ENCODE results near the gene NEDD9. TPM values are rescaled to one million over a fixed set of nuclear protein-coding genes. Genes with fewer than 3 reads are reported as not detected.

NEDD9 gene
- total and polyA plus RNA-seq, 10 of the 15 experiments (the other 5 are each of a cell fraction or from before 2014, with no cell fraction given) = 4.9 to 92.6 (median 14.6) TPM

- TF ChIP-seq SIX5 (IDR thresholded peaks at IDR 0.05; ENCODE audit: low read depth, low read length, severe bottlenecking) = no peak
These were observed 4.8 kb downstream of the NEDD9 start (continued) for GRCh38 chr6:11227698-11228097.

DNA sequence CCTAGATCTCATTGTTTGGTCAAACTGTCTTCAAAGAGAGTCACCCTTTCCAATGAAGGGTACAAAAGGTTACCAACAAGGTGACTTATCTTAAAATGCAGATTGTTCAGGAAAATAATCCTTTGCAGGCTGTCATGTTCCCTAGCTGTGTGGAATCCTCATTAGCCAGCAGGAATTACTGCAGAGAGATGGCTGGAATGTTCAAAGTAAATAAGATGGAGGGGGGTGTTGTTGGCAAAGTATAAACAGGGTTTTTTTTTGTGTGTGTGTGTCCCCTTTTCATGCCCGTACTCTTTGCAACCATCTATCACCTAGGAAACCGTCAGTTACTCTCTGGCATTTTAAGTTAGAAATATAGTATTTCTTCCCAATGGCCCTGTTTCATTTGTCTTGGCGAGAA is 6.5 kb downstream of the NEDD9 start:
- H3K9ac ChIP-seq (ENCODE audit: control insufficient read depth, insufficient read depth, low read length) = no peak overlapping the region
- peaks cover 0 to 6% of the 10 kb centered on the region in 2 experiments; a peak in 2 of 4 replicates for H3K36me3 ChIP-seq (ENCODE audit: control insufficient read depth in 2 of 2, insufficient read depth in 2 of 2, low read length in 1 of 2)
- ChIA-PET SMC1A (ENCODE audit: uncharacterized antibody, unreplicated experiment) (interaction anchor here (1.2 to 6.0 kb wide), 2 partner anchors 52 to 156 kb away, joined by 4 to 27 read pairs; no protein-coding TSS in a partner anchor), POLR2A (no interaction called here), CTCF (interaction anchor here (0.6 to 0.8 kb wide), 2 partner anchors 8 to 82 kb away, joined by 3 read pairs; no protein-coding TSS in a partner anchor), RAD21 (ENCODE audit: unreplicated experiment) (interaction anchor here (0.7 kb wide), 1 partner anchor 10 kb away, joined by 3 read pairs; no protein-coding TSS in a partner anchor)
- peaks cover 60% of the 10 kb centered on the region for H3K79me2 ChIP-seq (ENCODE audit: control insufficient read depth, insufficient read depth, low read length)
- no peaks in the 10 kb centered on the region for H4K20me1 ChIP-seq (ENCODE audit: control insufficient read depth, insufficient read depth)
- no peak overlapping the region; the same call in 1 of the 2 replicates for H3K4me2 ChIP-seq (ENCODE audit: control insufficient read depth, insufficient read depth)
- H3K4me3 ChIP-seq = no peak overlapping the region
- WGBS (ENCODE audit: insufficient coverage, insufficient replicate concordance, low lambda C conversion rate, missing lambda C conversion rate) = 96% methylated on average over 3 of the region's 3 CpGs
- intact Hi-C loops (cut with micrococcal nuclease; ENCODE audit: unreplicated experiment) (no loop called here), in situ Hi-C loops (cut with MboI) (no loop called here)
- H2AFZ ChIP-seq (ENCODE audit: control insufficient read depth, low read depth, low read length) = no peak overlapping the region
- no TSS peak for BruUV-seq (replicated peaks)
- TF ChIP-seq RBBP5 (conservative IDR thresholded peaks at IDR 0.05) (no peak), POLR2AphosphoS5 (IDR thresholded peaks at IDR 0.05; ENCODE audit: low read length) (0 out of 2 replicates have a peak, but pooled peaks have one; percentile 39)
- peaks cover 15% of the 10 kb centered on the region for H3K9me3 ChIP-seq (replicated peaks; ENCODE audit: control insufficient read depth, insufficient read depth, low read length)
- H3K27ac ChIP-seq (ENCODE audit: control insufficient read depth, insufficient read depth) = no peak overlapping the region
- peaks cover 21% of the 10 kb centered on the region for H3K4me1 ChIP-seq (ENCODE audit: control insufficient read depth, insufficient read depth, low read length)
- no peak for ATAC-seq
- no peak for DNase-seq (ENCODE audit: low read depth, low spot score)
- no peak for FAIRE-seq
- H3K27me3 ChIP-seq (replicated peaks in 1 of 2; ENCODE audit: control insufficient read depth in 2 of 2, insufficient read depth in 2 of 2, low read length in 1 of 2) = no peaks in the 10 kb centered on the region

DNA sequence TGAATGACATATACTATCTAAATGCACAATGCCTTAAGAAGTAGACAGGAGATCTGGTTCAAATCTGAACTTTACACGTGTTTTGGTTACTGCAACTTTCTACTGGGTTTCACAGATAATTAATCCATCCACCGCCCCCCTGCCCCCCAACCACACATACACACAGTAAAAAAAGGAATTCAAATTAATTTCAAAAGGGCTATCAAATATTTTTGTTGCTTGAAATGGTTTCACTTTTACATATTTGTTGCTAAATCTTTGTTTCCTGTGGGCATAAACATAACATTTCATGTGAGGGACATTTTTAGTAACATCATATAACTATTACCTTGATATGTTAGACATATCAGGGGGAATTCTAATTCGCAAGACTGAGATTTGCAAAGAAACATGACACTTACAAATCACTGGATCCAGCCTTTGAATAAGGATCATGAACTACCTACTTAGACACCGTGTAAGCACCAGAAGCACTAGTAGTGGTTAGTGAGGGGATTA is 7.5 kb downstream of the NEDD9 start:
- ATAC-seq (peak; percentile 9), DNase-seq (ENCODE audit: low read depth, low spot score) (no peak), FAIRE-seq (no peak)
- Histone ChIP-seq H3K79me2 (ENCODE audit: control insufficient read depth, insufficient read depth, low read length) (peaks cover 59% of the 10 kb centered on the region), H3K9me3 (replicated peaks; ENCODE audit: control insufficient read depth, insufficient read depth, low read length) (peaks cover 15% of the 10 kb centered on the region), H3K36me3 (ENCODE audit: control insufficient read depth in 2 of 2, insufficient read depth in 2 of 2, low read length in 1 of 2) (peaks cover 0 to 6% of the 10 kb centered on the region in 2 experiments; a peak in 2 of 4 replicates), H3K27ac (ENCODE audit: control insufficient read depth, insufficient read depth) (0 out of 2 replicates have a peak overlapping the region, but pooled peaks have one; percentile 25), H2AFZ (ENCODE audit: control insufficient read depth, low read depth, low read length) (no peak overlapping the region), H3K9ac (ENCODE audit: control insufficient read depth, insufficient read depth, low read length) (no peak overlapping the region), H3K4me3 (no peak overlapping the region), H4K20me1 (ENCODE audit: control insufficient read depth, insufficient read depth) (no peaks in the 10 kb centered on the region), H3K27me3 (replicated peaks in 1 of 2; ENCODE audit: control insufficient read depth in 2 of 2, insufficient read depth in 2 of 2, low read length in 1 of 2) (no peaks in the 10 kb centered on the region), H3K4me2 (ENCODE audit: control insufficient read depth, insufficient read depth) (peak overlapping the region; percentile 39), H3K4me1 (ENCODE audit: control insufficient read depth, insufficient read depth, low read length) (peaks cover 21% of the 10 kb centered on the region)
- CTCF ChIA-PET = interaction anchor here (0.6 to 3.4 kb wide), 3 partner anchors 8 to 271 kb away, joined by 3 to 15 read pairs (median 3); no protein-coding TSS in a partner anchor
- in situ Hi-C loops (cut with MboI) (no loop called here), intact Hi-C loops (cut with micrococcal nuclease; ENCODE audit: unreplicated experiment) (no loop called here)
- SMC1A ChIA-PET (ENCODE audit: uncharacterized antibody, unreplicated experiment) = interaction anchor here (0.9 to 6.0 kb wide), 6 partner anchors 10 to 157 kb away, joined by 3 to 27 read pairs (median 4); no protein-coding TSS in a partner anchor
- RAD21 ChIA-PET (ENCODE audit: unreplicated experiment) = interaction anchor here (0.7 to 2.9 kb wide), 4 partner anchors 11 to 235 kb away, joined by 3 to 11 read pairs (median 3); no protein-coding TSS in a partner anchor
- TF ChIP-seq RUNX3 (IDR thresholded peaks at IDR 0.05; ENCODE audit: low read length) = peak; percentile 51
- no peak for TF ChIP-seq CHD1 (IDR thresholded peaks at IDR 0.05; ENCODE audit: low read depth, low read length)
- no peak for TF ChIP-seq ZNF207 (IDR thresholded peaks at IDR 0.05; ENCODE audit: borderline replicate concordance)
- BruUV-seq (replicated peaks) = no TSS peak
- POLR2A ChIA-PET = no interaction called here
- WGBS (ENCODE audit: insufficient coverage, insufficient replicate concordance, low lambda C conversion rate, missing lambda C conversion rate) = 3% methylated on average over 4 of the region's 4 CpGs

All from GM12878 (cell line).